ENCODE measurements around the gene TFAP2A.
A peak's percentile ranks its signal among the peaks of the same experiment; 100 is the strongest.

The TFAP2A gene

GRCh38 chr6:10404107-10404798, 10.6 kb downstream of the TFAP2A start:
- Histone ChIP-seq H3K36me3 (ENCODE audit: insufficient read depth, low read length) (no peaks in the 10 kb centered on the region; the same call in 1 of the 2 replicates), H3K4me3 (ENCODE audit: low read length) (peak overlapping the region; percentile 74), H3K27me3 (ENCODE audit: insufficient read depth, low read length) (peaks cover 95% of the 10 kb centered on the region), H3K9ac (ENCODE audit: low read depth, low read length) (peak overlapping the region; percentile 69), H3K4me1 (ENCODE audit: insufficient read depth, low read length) (peaks cover 72% of the 10 kb centered on the region), H3K27ac (ENCODE audit: low read depth, low read length) (peak overlapping the region; percentile 78; the same call in 1 of the 2 replicates), H3K9me3 (ENCODE audit: insufficient read depth, low read depth, low read length) (no peaks in the 10 kb centered on the region)
- WGBS = under 1% methylated on average over 87 of the region's 87 CpGs

GRCh38 chr6:10403385-10404106, 11.3 kb downstream of the TFAP2A start:
- H3K4me3 ChIP-seq (ENCODE audit: low read length) = peak overlapping the region; percentile 59
- peaks cover 78% of the 10 kb centered on the region for H3K4me1 ChIP-seq (ENCODE audit: insufficient read depth, low read length)
- no peaks in the 10 kb centered on the region; the same call in 1 of the 2 replicates for H3K36me3 ChIP-seq (ENCODE audit: insufficient read depth, low read length)
- H3K9me3 ChIP-seq (ENCODE audit: insufficient read depth, low read depth, low read length) = no peaks in the 10 kb centered on the region
- 6% methylated on average over 14 of the region's 16 CpGs for WGBS
- peaks cover 95% of the 10 kb centered on the region for H3K27me3 ChIP-seq (ENCODE audit: insufficient read depth, low read length)
- H3K27ac ChIP-seq (ENCODE audit: low read depth, low read length) = no peak overlapping the region; the same call in 1 of the 2 replicates
- no peak overlapping the region for H3K9ac ChIP-seq (ENCODE audit: low read depth, low read length)

GRCh38 chr6:10402648-10403311, 12.1 kb downstream of the TFAP2A start:
- Histone ChIP-seq H3K9me3 (ENCODE audit: insufficient read depth, low read depth, low read length) (no peaks in the 10 kb centered on the region), H3K9ac (ENCODE audit: low read depth, low read length) (no peak overlapping the region), H3K4me3 (ENCODE audit: low read length) (no peak overlapping the region), H3K4me1 (ENCODE audit: insufficient read depth, low read length) (peaks cover 73% of the 10 kb centered on the region), H3K27me3 (ENCODE audit: insufficient read depth, low read length) (peaks cover 95% of the 10 kb centered on the region), H3K27ac (ENCODE audit: low read depth, low read length) (no peak overlapping the region), H3K36me3 (ENCODE audit: insufficient read depth, low read length) (no peaks in the 10 kb centered on the region; the same call in 1 of the 2 replicates)
- 76% methylated on average over 6 of the region's 7 CpGs for WGBS

GRCh38 chr6:10401632-10402223, 13.1 kb downstream of the TFAP2A start:
- peaks cover 70% of the 10 kb centered on the region for H3K4me1 ChIP-seq (ENCODE audit: insufficient read depth, low read length)
- H3K9ac ChIP-seq (ENCODE audit: low read depth, low read length) = no peak overlapping the region
- H3K27me3 ChIP-seq (ENCODE audit: insufficient read depth, low read length) = peaks cover 95% of the 10 kb centered on the region
- no peaks in the 10 kb centered on the region for H3K9me3 ChIP-seq (ENCODE audit: insufficient read depth, low read depth, low read length)
- H3K36me3 ChIP-seq (ENCODE audit: insufficient read depth, low read length) = no peaks in the 10 kb centered on the region; the same call in 1 of the 2 replicates
- no peak overlapping the region for H3K27ac ChIP-seq (ENCODE audit: low read depth, low read length)
- WGBS = 85% methylated on average over 4 of the region's 4 CpGs
- H3K4me3 ChIP-seq (ENCODE audit: low read length) = no peak overlapping the region

- H3K9me3 ChIP-seq (ENCODE audit: insufficient read depth, low read depth, low read length) = no peaks in the 10 kb centered on the region
- peaks cover 67% of the 10 kb centered on the region for H3K4me1 ChIP-seq (ENCODE audit: insufficient read depth, low read length)
- no peak overlapping the region for H3K27ac ChIP-seq (ENCODE audit: low read depth, low read length)
- no peak overlapping the region for H3K9ac ChIP-seq (ENCODE audit: low read depth, low read length)
- WGBS = 37% methylated on average over 9 of the region's 9 CpGs
- peaks cover 94% of the 10 kb centered on the region for H3K27me3 ChIP-seq (ENCODE audit: insufficient read depth, low read length)
- H3K4me3 ChIP-seq (ENCODE audit: low read length) = no peak overlapping the region
- no peaks in the 10 kb centered on the region; the same call in 1 of the 2 replicates for H3K36me3 ChIP-seq (ENCODE audit: insufficient read depth, low read length)
These were observed 13.8 kb downstream of the TFAP2A start for GRCh38 chr6:10401004-10401536.

GRCh38 chr6:10400330-10400729, 14.5 kb downstream of the TFAP2A start:
- no peak overlapping the region for H3K27ac ChIP-seq (ENCODE audit: low read depth, low read length)
- no peak overlapping the region for H3K4me3 ChIP-seq (ENCODE audit: low read length)
- peaks cover 94% of the 10 kb centered on the region for H3K27me3 ChIP-seq (ENCODE audit: insufficient read depth, low read length)
- no peaks in the 10 kb centered on the region; the same call in 1 of the 2 replicates for H3K36me3 ChIP-seq (ENCODE audit: insufficient read depth, low read length)
- peaks cover 68% of the 10 kb centered on the region for H3K4me1 ChIP-seq (ENCODE audit: insufficient read depth, low read length)
- no peak overlapping the region for H3K9ac ChIP-seq (ENCODE audit: low read depth, low read length)
- WGBS = 54% methylated on average over 7 of the region's 8 CpGs
- H3K9me3 ChIP-seq (ENCODE audit: insufficient read depth, low read depth, low read length) = no peaks in the 10 kb centered on the region

GRCh38 chr6:10399451-10399850, 15.4 kb downstream of the TFAP2A start:
- Histone ChIP-seq H3K36me3 (ENCODE audit: insufficient read depth, low read length) (no peaks in the 10 kb centered on the region; the same call in 1 of the 2 replicates), H3K9me3 (ENCODE audit: insufficient read depth, low read depth, low read length) (no peaks in the 10 kb centered on the region), H3K27ac (ENCODE audit: low read depth, low read length) (no peak overlapping the region), H3K9ac (ENCODE audit: low read depth, low read length) (no peak overlapping the region), H3K27me3 (ENCODE audit: insufficient read depth, low read length) (peaks cover 94% of the 10 kb centered on the region), H3K4me1 (ENCODE audit: insufficient read depth, low read length) (peaks cover 73% of the 10 kb centered on the region), H3K4me3 (ENCODE audit: low read length) (no peak overlapping the region)
- WGBS = 80% methylated on average over 2 of the region's 2 CpGs

GRCh38 chr6:10398446-10399218, 16.2 kb downstream of the TFAP2A start:
- WGBS = 16% methylated on average over 20 of the region's 20 CpGs
- Histone ChIP-seq H3K9me3 (ENCODE audit: insufficient read depth, low read depth, low read length) (no peaks in the 10 kb centered on the region), H3K9ac (ENCODE audit: low read depth, low read length) (no peak overlapping the region), H3K27me3 (ENCODE audit: insufficient read depth, low read length) (peaks cover 98% of the 10 kb centered on the region), H3K4me1 (ENCODE audit: insufficient read depth, low read length) (peaks cover 79% of the 10 kb centered on the region), H3K27ac (ENCODE audit: low read depth, low read length) (no peak overlapping the region), H3K36me3 (ENCODE audit: insufficient read depth, low read length) (no peaks in the 10 kb centered on the region; the same call in 1 of the 2 replicates), H3K4me3 (ENCODE audit: low read length) (no peak overlapping the region)

- Histone ChIP-seq H3K9me3 (ENCODE audit: insufficient read depth, low read depth, low read length) (no peaks in the 10 kb centered on the region), H3K27me3 (ENCODE audit: insufficient read depth, low read length) (peaks cover 98% of the 10 kb centered on the region), H3K4me3 (ENCODE audit: low read length) (no peak overlapping the region), H3K9ac (ENCODE audit: low read depth, low read length) (no peak overlapping the region), H3K36me3 (ENCODE audit: insufficient read depth, low read length) (no peaks in the 10 kb centered on the region; the same call in 1 of the 2 replicates), H3K4me1 (ENCODE audit: insufficient read depth, low read length) (peaks cover 79% of the 10 kb centered on the region), H3K27ac (ENCODE audit: low read depth, low read length) (no peak overlapping the region)
- WGBS = 17% methylated on average over 26 of the region's 28 CpGs
These were observed 17.0 kb downstream of the TFAP2A start for GRCh38 chr6:10397756-10398445.

- H3K9me3 ChIP-seq (ENCODE audit: insufficient read depth, low read depth, low read length) = no peaks in the 10 kb centered on the region
- no peak overlapping the region for H3K27ac ChIP-seq (ENCODE audit: low read depth, low read length)
- H3K36me3 ChIP-seq (ENCODE audit: insufficient read depth, low read length) = no peaks in the 10 kb centered on the region
- H3K27me3 ChIP-seq (ENCODE audit: insufficient read depth, low read length) = peaks cover 98% of the 10 kb centered on the region
- 76% methylated on average over 3 of the region's 3 CpGs for WGBS
- no peak overlapping the region for H3K9ac ChIP-seq (ENCODE audit: low read depth, low read length)
- peaks cover 84% of the 10 kb centered on the region for H3K4me1 ChIP-seq (ENCODE audit: insufficient read depth, low read length)
- H3K4me3 ChIP-seq (ENCODE audit: low read length) = no peak overlapping the region
These were observed 18.1 kb downstream of the TFAP2A start for GRCh38 chr6:10396785-10397184.
